GM10266 (cell line): ENCODE data around the gene CACNA1C.

Experiments
- DNase-seq: peaks from one replicate; pipeline ENCODE4 v3.0.0; 2012; ENCODE audit errors: extremely low spot score
- TF ChIP-seq, protein P1 (sequence below): IDR thresholded peaks from 2 replicates; pipeline ENCODE4 v1.5.1; 2012; ENCODE audit warnings: mild to moderate bottlenecking, low read depth; ENCODE audit not compliant: control insufficient read depth, insufficient read depth; ENCODE audit errors: missing control alignments

The CACNA1C gene

DNA sequence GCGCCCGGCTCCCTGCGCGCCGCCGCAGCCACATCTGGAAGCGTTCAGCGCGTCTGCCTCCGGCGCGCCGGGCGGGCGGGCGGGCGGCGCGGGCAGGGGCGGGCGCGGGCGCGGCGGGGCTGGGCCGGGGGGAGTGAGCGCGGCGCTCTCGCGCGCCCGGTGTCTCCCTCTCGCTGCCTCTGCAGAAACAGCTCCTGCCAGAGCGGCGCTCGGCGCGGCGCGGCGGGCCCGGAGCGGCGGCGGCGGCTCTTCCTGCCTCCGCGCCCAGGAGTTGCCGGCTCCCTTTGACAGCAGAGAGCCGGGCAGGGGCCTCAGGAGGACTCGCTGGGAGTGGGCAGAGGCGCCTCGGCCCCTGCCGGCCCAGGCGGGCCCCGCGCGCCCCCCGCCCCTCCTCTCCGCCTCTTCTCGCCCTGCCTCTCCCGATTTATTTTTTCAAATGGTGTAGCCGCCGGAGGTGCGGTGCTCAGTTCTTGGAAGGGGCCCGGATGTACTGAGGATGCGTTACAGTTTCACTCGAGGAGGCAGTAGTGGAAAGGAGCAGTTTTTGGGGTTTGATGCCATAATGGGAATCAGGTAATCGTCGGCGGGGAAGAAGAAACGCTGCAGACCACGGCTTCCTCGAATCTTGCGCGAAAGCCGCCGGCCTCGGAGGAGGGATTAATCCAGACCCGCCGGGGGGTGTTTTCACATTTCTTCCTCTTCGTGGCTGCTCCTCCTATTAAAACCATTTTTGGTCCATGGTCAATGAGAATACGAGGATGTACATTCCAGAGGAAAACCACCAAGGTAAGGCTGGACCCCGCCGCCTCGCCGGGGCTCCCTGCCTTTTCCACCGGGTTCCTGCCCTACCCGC is at the start of gene CACNA1C:
TSS of gene CACNA1C (plus strand) at position 162 of the 853 bp plus-strand sequence. CDS start at position 738, 576 bp downstream.
- DNase-seq = peak; percentile 64
- TF ChIP-seq, protein P1, sequence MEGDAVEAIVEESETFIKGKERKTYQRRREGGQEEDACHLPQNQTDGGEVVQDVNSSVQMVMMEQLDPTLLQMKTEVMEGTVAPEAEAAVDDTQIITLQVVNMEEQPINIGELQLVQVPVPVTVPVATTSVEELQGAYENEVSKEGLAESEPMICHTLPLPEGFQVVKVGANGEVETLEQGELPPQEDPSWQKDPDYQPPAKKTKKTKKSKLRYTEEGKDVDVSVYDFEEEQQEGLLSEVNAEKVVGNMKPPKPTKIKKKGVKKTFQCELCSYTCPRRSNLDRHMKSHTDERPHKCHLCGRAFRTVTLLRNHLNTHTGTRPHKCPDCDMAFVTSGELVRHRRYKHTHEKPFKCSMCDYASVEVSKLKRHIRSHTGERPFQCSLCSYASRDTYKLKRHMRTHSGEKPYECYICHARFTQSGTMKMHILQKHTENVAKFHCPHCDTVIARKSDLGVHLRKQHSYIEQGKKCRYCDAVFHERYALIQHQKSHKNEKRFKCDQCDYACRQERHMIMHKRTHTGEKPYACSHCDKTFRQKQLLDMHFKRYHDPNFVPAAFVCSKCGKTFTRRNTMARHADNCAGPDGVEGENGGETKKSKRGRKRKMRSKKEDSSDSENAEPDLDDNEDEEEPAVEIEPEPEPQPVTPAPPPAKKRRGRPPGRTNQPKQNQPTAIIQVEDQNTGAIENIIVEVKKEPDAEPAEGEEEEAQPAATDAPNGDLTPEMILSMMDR = no peak

DNA sequence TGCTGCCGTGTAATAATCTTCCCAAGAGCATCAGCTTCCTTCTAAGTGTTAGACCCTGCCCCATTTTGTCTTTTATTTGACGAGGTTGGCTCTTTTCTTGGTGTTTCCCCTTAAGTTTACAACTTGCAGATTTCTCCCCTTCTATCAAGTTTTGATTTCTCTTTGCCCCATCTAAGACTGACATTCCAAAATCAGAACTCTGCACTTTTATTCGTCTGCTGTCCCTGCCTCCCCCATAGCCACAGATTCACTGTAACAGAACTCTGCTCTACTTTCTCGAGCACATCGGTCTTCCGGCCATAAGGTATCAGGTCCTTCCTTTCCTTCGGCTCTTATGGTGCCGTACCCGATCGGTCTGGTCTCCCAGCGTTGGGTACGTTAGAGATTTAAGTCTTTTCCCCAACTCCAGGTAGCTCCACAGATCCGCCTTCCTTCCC is 49.1 kb upstream of the CACNA1C start:
- TF ChIP-seq, protein P1 = no peak
- DNase-seq = no peak

DNA sequence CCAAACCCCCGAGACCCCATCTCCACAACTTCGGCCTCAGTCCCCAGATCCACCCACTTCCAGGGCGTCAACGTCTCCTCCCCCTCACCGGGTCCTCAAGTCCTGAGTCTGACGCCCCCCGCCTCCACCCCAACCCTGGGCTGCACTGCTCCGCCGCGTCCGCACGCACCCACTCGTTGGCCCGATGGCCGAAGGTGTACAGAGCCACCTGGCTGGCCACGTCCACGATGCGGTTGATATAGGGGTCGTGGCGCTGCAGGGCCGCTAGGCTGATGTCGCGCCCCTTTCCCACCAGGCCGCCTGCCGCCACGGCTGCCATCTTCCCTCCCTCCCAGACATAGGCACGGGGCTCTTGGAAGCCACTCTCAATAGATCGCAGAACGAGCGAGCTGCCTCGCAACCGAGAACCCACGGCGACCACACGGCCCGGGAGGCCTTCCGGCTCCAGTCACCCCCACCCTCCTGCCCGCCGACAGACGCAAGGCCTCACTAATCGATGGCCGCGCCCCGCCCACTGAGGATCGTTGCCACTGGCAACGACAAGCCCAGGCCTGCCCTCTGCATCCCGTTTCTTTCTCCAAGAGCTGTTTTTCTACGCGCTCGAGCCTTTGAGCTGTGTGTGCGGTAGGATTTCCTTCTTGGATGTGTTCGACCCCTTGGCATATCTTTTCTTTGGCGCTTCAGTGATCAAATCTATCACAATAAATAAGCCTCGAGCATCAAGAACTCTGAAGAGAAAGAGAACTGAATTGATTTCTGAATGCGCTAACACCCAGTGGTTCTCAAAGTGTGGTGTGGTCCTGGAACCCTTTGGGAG is 48.5 kb upstream of the CACNA1C start, which contains the start of gene DCP1B:
TSS of gene DCP1B (minus strand) at position 345 of the 817 bp plus-strand sequence. CDS start at position 319, 26 bp downstream.
- peak; percentile 86 for DNase-seq
- TF ChIP-seq, protein P1 = no peak

DNA sequence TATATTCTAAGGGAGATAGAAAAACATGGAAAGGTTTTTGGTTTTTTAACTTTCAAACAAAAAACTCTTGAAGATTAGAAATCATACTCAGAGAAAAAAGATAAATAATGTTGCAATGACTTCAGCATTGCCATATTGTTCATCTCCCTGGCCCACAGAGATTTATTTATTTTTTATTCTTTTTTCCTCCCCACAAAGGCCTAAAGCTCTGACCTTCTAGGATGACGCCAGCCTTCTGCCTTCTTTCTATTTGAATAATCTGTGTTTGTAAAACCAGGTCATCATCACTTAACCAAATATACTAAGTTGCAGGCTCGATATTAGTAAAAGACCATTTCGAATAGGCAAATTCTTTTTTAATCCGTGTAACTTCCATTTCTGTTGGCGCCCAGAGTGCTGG is 44.1 kb upstream of the CACNA1C start:
- TF ChIP-seq, protein P1 = no peak
- no peak for DNase-seq

DNA sequence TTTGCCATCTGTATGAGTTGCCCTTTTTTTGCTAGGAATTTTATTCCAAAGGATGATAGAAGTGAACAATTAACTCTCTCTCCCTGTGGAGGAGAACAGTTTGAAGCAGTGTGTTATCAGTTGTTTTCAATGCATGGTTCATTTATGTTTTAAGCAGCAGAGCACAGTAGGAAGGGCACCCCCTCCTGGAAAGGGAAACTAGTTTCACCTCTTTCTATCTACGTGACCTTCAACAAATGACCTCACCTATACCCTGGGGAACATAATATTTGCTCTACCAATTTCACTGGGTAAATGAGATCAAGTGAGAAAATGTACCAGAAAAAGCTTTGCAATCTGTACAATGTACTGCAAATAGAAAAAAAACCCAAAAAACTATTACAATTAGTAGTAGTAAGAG is 43.2 kb upstream of the CACNA1C start:
- DNase-seq = no peak
- TF ChIP-seq, protein P1 = peak; percentile 22

DNA sequence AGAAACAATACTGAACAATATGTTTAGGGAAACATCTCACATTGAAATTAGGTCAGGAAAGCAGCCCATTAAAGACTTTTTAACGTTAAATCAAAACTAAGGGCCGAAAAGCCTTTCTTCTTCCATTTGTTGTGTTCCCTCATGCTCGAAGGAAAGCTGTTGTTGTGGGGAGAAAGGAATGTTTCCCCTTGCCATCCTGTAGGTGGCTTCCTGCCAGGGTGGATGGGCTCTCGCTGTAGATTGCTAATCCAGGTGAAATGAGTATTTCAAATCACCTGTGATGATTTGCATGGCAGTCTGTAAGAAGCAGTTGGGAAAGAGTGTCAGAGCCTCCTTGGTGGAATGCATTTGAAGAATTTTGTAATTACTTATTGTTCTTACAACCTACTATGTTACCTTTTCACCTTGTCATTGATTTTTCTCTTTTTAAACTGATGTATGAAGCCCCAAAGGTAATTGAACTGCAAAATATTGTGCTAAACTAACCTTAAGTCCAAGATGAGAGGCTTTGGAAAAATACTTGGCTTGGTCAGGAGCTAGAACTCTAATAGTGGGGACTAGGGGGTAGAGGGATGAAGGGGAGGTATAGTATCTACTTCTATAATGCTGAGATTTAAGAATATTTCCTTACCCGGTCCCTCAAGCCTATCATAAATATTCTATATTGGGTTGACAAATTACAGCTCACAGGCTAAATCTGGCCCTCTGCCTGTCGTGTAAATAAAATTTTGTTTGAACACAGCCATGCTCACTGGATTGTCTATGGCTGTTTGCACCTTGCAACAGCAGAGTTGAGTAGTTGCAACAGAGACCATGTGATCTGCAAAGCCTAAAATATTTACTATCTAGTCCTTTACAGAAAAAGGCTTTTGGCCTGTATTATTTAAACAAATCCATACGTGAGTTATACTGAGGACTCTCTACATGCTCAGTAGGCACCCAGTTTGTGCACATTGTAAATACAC is 40.9 kb upstream of the CACNA1C start:
- DNase-seq = no peak
- TF ChIP-seq, protein P1 = no peak
